Type B pancreatic cell (in vitro differentiated cells): ENCODE measurements around the gene SOX13. TPM values are rescaled to one million over a fixed set of nuclear protein-coding genes. Genes with fewer than 3 reads are reported as not detected.

Experiments used
- DNase-seq: peaks from one replicate; pipeline ENCODE4 v3.0.0; 2021; ENCODE audit warnings: mixed read lengths; ENCODE audit not compliant: unreplicated experiment; ENCODE audit errors: extremely low spot score
- H3K27ac Mint-ChIP-seq: 2 replicates; pipeline ENCODE4 v1.8.0; 2021; ENCODE audit warnings: mild to moderate bottlenecking, mixed read lengths
- H3K27me3 Mint-ChIP-seq: 2 replicates; pipeline ENCODE4 v1.8.0; 2021; ENCODE audit warnings: mixed read lengths
- H3K36me3 Mint-ChIP-seq: 2 replicates; pipeline ENCODE4 v1.8.0; 2021; ENCODE audit warnings: mixed read lengths
- H3K4me1 Mint-ChIP-seq: one replicate; pipeline ENCODE4 v1.8.0; 2021; ENCODE audit warnings: mixed read lengths; ENCODE audit not compliant: unreplicated experiment
- H3K4me3 Mint-ChIP-seq: 2 replicates; pipeline ENCODE4 v1.8.0; 2021; ENCODE audit warnings: mild to moderate bottlenecking, mixed read lengths
- H3K9me3 Mint-ChIP-seq: 2 replicates; pipeline ENCODE4 v1.8.0; 2021; ENCODE audit warnings: mixed read lengths
- total RNA-seq: library from RNA; stranded (reverse); gene quantifications from 2 replicates; pipeline ENCODE4 v1.2.1, GENCODE V29; 2021; ENCODE audit warnings: low replicate concordance
- TF ChIP-seq, protein P1 (sequence below): fragments of 200-600 bp; sonication (generic); conservative IDR thresholded peaks from 2 replicates; pipeline ENCODE4 v1.5.0; 2021; ENCODE audit warnings: antibody characterized with exemption, mild to moderate bottlenecking

SOX13 gene
- total RNA-seq, 1 donor from 2014 or later: 39.4 TPM

DNA sequence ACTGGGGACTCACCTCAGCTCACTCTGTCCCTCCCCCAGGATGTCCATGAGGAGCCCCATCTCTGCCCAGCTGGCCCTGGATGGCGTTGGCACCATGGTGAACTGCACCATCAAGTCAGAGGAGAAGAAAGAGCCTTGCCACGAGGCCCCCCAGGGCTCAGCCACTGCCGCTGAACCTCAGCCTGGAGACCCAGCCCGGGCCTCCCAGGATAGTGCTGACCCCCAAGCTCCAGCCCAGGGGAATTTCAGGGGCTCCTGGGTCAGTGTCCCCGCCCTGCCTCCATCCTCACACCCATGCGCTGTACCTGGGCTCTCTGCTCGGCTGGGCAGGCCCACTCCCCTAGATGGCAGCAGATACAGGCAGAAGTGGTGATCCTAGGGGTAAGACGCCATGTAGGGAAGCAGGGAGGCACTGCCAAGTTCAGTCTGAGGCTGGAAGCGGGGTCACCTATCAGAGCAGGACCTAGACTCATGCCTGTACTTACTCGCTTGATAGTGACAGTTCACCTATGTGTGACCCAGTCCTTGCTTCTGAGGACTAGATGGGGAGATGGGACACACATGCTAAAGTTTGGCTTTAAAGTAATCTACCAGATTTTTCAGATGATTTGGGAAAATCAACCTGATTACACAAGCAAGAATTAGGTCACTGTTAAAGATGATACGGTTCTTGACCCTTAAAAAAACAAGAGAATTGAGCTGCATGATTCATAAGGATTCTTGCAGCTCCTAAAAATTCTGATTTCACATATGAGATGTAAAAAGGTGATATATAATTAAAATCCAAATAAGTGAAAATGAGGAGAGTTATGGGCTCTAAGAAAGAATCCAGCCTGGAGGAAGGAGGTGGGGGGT, 40.2 kb downstream of the SOX13 start:
- TF ChIP-seq, protein P1, sequence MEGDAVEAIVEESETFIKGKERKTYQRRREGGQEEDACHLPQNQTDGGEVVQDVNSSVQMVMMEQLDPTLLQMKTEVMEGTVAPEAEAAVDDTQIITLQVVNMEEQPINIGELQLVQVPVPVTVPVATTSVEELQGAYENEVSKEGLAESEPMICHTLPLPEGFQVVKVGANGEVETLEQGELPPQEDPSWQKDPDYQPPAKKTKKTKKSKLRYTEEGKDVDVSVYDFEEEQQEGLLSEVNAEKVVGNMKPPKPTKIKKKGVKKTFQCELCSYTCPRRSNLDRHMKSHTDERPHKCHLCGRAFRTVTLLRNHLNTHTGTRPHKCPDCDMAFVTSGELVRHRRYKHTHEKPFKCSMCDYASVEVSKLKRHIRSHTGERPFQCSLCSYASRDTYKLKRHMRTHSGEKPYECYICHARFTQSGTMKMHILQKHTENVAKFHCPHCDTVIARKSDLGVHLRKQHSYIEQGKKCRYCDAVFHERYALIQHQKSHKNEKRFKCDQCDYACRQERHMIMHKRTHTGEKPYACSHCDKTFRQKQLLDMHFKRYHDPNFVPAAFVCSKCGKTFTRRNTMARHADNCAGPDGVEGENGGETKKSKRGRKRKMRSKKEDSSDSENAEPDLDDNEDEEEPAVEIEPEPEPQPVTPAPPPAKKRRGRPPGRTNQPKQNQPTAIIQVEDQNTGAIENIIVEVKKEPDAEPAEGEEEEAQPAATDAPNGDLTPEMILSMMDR: no peak
- Mint-ChIP-seq H3K9me3 (no peaks in the 10 kb centered on the region), H3K36me3 (peaks cover 5% of the 10 kb centered on the region), H3K27ac (no peak overlapping the region), H3K27me3 (no peaks in the 10 kb centered on the region), H3K4me1 (peaks cover 28% of the 10 kb centered on the region), H3K4me3 (no peak overlapping the region)
- no peak for DNase-seq

DNA sequence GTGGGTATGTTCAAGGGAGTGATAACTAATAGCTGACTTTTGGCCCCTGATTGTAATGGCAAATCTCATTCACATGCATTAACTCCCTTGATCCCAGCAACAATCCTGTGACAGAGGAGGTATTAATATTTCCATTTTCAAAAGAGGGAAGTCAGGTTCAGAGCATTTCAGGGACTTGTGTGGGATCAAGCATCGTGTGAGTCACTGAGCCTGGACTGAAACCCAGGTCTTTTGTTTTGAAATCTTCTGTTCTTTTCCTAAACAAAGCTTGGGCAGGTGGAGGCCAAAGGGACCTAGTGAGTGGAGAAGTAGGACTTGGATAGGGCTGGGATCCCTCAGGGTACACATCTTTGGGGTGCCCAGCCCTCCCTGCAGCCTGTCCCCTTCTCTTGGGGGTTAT, 41.0 kb downstream of the SOX13 start:
- no peaks in the 10 kb centered on the region for H3K27me3 Mint-ChIP-seq
- H3K4me3 Mint-ChIP-seq: no peak overlapping the region
- no peak for DNase-seq
- H3K9me3 Mint-ChIP-seq: no peaks in the 10 kb centered on the region
- H3K27ac Mint-ChIP-seq: peak overlapping the region; percentile 68
- TF ChIP-seq, protein P1: no peak
- peaks cover 21% of the 10 kb centered on the region for H3K4me1 Mint-ChIP-seq
- peaks cover 9% of the 10 kb centered on the region for H3K36me3 Mint-ChIP-seq

DNA sequence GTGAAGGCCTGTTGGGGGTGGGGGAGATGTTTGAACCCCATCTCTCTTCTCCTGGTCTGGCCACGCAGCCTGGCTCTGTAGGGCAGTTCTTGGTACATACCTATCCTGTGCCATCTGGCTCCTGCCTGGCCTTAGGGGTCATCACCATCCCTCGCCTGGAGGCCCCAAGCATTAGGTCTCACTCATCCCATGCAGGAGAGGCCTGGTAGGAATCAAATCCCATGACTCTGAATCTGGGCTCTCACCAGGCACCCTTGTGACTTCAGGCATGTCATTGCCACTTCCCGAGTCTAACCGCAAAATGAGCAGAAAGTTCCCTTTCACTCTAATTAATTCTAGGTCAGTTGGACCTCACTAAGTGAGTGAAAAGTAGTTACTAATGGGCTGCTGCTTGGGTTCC, 41.7 kb downstream of the SOX13 start:
- no peaks in the 10 kb centered on the region for H3K27me3 Mint-ChIP-seq
- peaks cover 18% of the 10 kb centered on the region for H3K4me1 Mint-ChIP-seq
- peaks cover 9% of the 10 kb centered on the region for H3K36me3 Mint-ChIP-seq
- TF ChIP-seq, protein P1: no peak
- DNase-seq: no peak
- H3K4me3 Mint-ChIP-seq: no peak overlapping the region
- no peaks in the 10 kb centered on the region for H3K9me3 Mint-ChIP-seq
- H3K27ac Mint-ChIP-seq: no peak overlapping the region

DNA sequence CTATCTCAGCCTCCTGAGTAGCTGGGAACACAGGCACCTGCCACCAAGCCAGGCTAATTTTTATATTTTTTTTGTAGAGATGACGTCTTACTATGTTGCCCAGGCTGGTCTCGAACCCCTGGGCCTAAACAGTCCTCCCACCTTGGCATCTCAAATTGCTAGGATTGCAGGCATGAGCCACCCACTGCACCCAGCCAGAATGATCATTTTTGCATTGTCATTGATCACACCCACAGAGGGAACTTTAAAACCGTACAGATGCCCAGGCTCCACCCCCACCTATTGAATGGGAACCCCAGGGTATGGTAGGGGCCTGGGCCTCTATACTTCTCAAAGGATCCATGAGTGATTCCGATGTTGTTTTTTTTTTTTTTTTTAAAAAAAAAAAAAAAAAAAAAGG, 42.2 kb downstream of the SOX13 start:
- TF ChIP-seq, protein P1: no peak
- Mint-ChIP-seq H3K4me3 (no peak overlapping the region), H3K9me3 (no peaks in the 10 kb centered on the region), H3K27me3 (no peaks in the 10 kb centered on the region), H3K27ac (no peak overlapping the region), H3K4me1 (peaks cover 18% of the 10 kb centered on the region), H3K36me3 (peaks cover 9% of the 10 kb centered on the region)
- no peak for DNase-seq

DNA sequence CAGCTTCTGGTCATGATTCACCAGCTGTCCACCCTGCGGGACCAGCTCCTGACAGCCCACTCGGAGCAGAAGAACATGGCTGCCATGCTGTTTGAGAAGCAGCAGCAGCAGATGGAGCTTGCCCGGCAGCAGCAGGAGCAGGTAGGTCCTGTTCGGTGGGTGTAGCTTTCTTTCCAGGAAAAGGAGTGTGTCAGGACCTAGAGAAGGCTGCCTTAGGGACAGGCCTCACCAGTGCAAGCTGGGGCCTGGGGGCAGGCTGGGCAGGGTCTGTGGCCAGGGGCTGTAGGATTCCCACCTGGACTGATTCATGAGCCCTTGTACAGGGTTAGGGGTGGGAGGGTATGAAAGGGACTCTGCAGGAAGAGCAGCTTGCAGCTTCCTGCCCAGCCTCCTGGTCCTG, 43.6 kb downstream of the SOX13 start:
- no peaks in the 10 kb centered on the region for H3K27me3 Mint-ChIP-seq
- TF ChIP-seq, protein P1: no peak
- no peak overlapping the region for H3K4me3 Mint-ChIP-seq
- peaks cover 13% of the 10 kb centered on the region for H3K4me1 Mint-ChIP-seq
- H3K27ac Mint-ChIP-seq: peak overlapping the region; percentile 30
- peaks cover 9% of the 10 kb centered on the region for H3K36me3 Mint-ChIP-seq
- no peaks in the 10 kb centered on the region for H3K9me3 Mint-ChIP-seq
- no peak for DNase-seq
